GM19035 (cell line): ENCODE measurements around the gene UCP3.
"Not testable (repeated sequence)": the region's sequence is repeated elsewhere in the genome, so short reads cannot be mapped to it uniquely, and the experiment has no call there.

Experiments
- ATAC-seq: cut with Tn5 transposase; IDR thresholded peaks from one replicate; pipeline ENCODE4 v1.9.1; 2021; ENCODE audit not compliant: unreplicated experiment

UCP3 gene

DNA sequence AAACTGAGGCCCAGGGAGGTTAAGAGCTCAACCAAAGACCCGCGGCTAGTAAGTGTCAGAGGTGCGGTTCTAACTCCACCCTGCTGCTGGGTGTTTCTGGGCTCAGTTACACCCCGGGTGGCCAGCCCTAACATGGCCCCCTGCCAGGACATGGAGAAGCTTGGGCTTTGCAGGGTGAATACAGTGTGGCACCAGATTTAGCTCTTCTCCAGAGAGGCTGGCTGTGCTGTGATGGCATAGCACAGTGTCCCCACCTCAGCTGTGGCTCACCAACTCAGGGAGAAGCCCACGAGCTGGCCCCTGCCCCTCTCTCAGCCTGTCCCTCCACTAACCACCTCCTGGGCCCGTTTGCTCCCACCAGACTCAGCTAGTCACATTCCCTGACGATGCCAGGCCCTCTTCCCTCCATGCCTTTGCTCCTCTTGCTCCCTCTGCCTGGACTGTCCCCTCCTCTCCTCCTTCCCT lies 7.0 kb downstream of the UCP3 start:
- ATAC-seq, result no peak

DNA sequence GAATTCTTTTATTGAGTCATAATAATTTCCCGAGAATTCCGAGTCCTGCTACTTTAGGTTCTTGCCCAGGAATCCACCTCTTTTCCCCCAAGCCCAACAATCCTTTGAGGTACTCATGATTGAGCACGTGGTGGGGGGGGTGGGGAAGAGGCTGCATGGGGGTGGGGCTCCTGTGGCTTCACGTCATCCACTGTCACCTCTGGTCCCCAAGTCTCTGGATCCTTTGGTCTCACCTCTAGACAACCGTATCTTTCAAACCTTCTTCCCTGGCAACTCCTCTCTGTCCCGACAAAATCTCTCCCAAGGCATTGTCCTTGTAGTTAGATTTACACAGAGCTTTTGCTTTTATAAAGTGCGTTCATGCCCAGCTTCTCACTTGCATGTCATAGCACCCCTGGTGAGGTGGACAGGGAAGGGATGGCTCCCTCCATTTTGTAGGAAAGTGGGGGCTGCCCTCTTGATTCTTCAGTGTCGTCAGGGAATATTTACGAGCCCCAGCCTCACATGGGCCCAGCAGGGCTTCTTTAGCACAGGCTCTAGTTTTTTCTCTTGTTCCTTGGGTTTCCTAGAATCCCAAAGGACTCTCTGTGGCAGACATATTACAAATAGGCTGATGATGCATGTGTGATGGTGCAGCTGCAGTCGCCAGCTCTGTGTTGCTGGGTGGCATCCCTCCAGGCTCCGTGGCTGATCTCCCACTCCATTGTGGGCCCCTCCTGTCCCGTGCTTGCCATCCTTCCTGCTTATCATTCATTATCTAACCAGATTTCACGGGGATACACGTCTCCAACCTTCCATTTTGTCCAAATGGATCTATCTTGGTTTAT lies 8.4 kb downstream of the UCP3 start:
- ATAC-seq, result no peak

DNA sequence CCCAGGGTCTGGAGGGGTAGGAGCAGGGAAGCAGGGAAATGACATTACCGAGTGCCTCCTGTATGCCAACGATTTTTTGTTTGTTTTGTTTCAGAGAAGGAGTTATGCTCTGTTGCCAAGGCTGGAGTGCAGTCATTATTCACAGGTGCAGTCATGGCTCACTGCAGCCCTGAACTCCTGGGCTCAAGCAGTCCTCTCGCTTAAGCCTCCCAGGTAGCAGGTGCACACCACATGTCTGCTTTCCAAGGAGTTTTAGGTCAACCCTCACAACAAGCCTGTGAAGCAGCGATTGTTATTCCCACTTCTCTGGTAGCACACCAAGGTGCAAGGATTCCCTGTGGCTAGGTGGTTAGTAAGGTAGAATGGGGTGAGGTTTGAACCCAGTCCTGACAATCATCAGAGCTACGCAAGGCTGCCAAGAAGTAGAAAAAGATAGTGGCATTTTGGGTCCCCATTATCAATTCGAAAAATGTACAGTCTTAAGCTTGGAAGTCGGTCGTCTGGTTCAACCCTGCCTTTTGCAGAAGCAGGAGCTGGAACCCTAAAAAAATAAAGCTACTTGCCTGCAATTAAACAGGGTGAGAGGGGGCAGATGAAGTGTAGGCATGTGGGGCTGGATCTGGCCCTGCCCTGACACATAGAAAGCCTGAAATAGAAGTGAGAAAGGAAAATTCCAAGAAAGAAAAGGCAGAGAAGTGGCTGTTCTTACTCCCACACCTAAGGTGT lies 9.1 kb downstream of the UCP3 start:
- no peak for ATAC-seq

DNA sequence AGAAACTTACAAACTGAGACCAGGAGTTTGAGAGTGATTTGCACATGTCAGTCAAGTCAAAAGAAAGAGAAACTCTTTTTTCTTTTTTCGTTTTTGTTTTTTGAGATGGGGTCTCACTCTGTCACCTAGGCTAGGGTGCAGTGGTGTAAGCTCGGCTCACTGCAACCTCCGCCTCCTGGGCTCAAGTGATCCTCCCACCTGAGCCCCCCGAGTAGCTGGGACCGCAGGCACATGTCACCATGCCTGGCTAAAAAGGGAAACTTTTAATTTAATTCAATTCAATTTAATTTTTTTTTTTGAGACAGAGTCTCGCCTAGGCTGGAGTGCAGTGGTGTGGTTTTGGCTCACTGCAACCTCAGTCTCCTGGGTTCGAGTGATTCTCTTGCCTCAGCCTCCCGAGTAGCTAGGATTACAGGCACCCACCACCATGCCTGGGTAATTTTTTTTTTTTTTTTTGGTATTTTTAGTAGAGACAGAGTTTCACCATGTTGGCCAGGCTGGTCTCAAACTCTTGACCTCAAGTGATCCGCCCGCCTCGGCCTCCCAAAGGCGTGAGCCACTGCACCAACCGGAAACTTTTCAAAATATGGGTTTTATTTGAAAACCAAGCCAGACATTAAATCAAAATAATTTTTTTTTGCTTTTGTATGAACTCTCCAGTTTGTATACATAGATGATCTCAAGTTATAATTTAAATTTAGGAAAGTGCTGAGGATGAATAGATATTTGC lies 9.9 kb downstream of the UCP3 start:
- no peak for ATAC-seq

DNA sequence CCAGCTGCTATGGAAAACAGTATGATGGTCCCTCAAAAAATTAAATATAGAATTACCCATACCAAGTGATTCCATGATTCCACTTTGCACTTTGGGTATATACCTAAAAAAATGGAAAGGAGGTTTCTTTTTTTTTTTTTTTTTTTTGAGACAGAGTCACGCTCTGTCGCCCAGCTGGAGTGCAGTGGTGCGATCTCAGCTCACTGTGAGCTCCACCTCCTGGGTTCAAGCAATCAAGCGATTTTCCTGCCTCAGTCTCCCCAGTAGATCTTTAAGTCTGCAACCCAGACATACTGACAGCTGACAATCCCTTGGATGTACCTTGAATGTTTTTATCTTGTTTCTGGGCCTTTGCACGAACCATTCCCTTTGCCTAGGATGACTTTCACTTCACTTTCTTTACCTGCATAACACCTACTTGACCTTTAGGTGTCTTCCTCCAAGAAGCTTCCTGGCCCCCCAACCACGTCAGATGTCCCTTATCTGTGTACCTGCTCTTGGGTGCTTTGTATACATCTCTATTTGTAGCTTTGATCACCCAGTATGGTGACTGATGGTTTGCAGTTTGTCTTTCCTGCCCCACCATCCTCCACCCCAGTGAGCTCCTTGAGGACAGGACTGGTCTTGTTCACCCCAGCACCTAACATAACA lies 11.6 kb downstream of the UCP3 start:
- no peak for ATAC-seq

DNA sequence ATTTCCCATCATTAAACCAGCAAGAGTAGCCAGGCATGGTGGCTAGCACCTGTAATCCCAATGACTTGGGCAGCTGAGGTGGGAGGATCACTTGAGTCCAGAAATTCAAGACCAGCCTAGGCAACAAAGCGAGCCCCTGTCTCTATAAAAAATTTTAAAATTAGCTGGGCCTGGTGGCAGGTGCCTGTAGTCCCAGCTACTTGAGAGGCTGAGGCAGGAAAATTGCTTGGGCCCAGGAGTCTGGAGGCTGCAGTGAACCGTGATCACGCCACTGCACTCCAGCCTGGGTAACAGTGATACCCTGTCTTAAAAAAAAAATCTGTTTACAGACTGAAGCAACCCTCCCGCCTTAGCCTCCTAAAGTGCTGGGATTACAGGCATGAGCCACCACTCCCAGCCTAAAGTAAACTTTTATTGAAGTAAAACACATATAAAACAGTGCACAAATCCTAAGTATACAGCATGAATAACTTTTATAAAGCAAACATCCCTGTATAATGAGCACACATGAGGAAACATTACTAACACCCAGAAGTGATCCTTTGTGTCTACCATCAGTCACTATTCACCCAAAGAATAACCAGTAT lies 12.6 kb downstream of the UCP3 start:
- ATAC-seq, result no peak

DNA sequence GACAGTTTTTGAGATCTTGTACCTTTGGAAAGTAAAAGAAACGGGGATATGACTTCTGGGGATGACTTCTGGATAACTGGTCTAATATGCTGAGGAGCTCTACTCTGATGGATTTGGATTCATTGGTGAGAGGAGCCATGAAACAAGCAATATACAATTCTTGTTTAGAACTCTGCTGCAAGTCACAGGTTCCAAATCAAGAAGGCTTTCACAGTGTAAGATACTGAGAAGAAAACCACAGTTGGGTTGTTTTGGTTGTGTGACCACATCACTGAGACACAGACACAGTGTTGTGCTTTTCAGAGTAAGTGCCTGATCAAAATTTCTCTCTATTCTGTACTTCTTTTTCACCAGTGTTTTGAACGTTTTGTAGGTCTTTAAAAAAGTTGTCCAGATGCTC lies 13.2 kb downstream of the UCP3 start:
- ATAC-seq, result peak; percentile 43

DNA sequence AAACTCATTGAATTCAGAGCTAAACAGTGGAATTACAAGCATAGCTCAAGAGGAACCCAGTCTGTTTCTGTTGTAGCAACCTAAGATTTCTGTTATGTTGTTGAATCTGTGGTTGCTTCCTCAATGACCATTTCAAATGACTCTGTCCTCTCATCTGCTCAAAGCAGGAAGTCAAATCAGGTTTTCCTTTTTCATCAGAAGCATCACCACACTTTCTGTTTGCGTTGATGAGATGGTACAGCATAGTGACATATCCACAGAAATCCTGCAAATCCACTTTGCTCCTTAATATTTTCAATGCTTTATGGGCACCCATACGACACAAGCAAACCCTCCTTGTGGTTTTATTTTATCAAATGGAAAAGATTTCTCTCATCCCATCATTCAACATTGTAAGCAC lies 13.6 kb downstream of the UCP3 start:
- ATAC-seq, result peak; percentile 54

DNA sequence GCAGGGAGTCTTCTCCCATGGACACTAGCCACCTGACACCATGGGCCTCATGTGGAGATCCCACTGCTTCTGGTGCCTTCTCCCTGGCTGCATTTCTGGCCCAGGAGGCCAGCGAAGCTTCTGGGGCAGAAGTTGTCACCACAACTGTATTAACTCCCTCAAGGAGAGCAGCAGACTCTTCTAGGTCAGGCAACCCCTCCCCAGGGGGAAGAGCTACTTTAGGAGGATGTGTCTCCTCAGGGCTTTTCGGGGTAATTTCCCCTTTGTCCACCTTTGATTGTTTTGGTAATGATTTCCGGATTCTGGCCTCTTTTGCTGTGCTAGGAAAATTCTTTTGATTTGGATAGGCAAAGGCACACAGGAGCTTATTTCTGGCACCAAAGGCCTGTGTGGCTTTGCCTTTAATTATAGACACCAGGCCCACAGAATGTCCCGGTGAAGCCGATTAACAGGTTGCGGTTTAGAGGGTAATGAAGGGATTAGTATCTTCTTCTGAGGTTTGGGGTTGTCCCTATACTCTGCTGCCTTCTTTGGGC lies 17.3 kb downstream of the UCP3 start:
- ATAC-seq, result no peak

DNA sequence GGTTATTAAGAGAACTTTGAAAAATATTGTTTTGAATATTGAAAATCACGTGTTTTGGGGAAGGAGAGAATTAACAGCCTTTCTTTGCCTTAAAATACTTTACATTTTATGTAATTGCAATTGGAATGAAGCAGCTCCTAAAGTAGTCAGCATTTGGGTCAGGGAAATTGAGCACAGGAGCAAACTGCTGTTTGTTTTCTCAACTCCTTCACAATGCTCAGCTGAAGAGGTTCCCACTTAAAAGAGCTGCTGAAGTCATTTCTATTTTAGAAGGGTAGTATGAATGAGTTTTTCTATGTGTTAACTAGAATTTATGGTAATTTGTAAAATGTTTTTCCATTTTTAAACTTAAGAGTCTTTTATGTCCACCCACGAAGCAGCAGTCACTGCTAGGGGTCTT lies 18.2 kb downstream of the UCP3 start:
- no peak for ATAC-seq

DNA sequence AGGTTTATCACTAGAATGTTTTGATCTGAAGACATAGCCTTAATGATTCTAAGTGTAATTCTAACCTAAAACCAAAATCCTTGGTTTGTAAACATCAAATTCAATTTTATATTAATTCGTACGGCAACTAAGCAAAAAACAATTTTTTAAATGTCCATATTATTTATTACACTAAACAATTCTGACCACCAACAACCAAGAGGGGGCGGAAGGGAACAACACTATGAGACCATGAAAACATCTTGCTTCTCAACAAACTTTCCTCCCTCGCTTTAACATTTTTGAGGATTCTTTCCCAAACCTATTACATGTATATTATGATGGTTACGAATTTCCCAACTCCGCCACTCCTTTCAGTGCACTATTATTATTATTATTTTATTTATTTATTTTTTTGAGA lies 19.7 kb downstream of the UCP3 start:
- no peak for ATAC-seq

DNA sequence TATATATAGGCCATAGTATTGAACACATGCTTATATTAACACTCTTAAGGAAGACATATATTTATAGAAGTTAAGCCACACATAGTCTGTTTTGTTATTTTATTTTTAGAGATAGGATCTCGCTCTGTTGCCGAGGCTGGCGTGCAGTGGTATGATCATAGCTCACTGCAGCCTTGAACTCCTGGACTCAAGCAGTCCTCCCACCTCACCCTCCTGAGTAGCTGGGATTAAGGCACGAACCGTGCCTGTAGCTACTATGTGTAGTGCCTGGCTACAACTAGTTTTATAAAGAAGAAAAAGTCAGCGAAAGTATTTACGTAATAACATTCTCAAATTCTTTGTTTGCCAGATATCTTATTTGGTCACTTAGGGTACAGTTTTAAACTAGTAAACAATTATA lies 20.7 kb downstream of the UCP3 start:
- no peak for ATAC-seq

DNA sequence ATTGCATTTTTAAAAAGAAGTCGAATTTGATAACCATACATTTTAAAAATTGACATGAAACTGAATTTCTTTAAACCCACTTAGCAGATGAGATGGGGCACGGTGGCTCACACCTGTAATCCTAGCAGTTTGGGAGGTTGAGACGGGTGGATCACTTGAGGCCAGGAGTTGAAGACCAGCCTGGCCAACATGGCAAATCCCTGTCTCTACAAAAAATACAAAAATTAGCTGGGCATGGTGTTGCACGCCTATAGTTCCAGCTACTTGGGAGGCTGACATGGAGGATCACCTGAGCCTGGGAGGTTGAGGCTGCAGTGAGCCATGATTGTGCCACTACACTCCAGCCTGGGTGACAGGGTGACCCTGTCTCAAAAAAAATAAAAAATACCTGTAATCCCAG lies 23.2 kb downstream of the UCP3 start:
- not testable (repeated sequence) for ATAC-seq

DNA sequence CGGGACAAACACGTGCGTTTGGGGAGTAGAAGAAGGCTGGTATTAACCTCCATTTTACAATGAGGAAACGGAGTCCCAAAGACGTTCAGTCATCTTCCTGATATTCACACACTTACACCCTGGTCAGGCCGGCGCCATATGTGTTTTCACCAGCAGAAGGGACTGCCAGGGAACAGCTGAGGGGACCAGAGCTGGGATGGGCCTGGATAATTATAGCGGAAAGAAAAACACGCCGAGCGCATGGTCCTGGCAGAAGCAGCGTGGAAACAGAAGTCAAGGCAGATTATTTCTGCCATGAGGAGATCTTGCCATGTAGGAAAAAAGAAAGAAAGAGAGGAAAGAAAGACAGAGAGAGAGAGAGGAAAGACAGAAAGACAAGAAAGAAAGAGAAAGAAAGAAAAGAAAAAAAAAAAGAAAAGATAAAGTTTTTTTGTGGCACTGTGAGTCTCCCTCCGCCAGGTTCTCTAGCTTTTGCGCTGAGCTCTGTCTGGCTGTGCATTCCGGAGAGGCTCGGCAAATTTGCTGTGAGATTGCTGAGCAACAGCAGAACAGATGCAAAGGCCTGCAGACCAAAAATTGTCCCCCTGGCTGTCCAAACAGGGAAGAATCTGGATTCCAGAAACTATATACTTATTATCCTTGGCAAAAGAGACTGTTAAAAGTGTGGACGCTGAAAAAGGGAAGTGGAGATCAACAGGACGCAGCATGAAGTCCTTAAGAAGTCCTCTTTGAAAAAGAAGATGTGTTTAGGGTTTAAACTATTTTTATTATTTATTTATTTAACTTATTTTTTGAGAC lies 24.9 kb downstream of the UCP3 start:
- no peak for ATAC-seq

DNA sequence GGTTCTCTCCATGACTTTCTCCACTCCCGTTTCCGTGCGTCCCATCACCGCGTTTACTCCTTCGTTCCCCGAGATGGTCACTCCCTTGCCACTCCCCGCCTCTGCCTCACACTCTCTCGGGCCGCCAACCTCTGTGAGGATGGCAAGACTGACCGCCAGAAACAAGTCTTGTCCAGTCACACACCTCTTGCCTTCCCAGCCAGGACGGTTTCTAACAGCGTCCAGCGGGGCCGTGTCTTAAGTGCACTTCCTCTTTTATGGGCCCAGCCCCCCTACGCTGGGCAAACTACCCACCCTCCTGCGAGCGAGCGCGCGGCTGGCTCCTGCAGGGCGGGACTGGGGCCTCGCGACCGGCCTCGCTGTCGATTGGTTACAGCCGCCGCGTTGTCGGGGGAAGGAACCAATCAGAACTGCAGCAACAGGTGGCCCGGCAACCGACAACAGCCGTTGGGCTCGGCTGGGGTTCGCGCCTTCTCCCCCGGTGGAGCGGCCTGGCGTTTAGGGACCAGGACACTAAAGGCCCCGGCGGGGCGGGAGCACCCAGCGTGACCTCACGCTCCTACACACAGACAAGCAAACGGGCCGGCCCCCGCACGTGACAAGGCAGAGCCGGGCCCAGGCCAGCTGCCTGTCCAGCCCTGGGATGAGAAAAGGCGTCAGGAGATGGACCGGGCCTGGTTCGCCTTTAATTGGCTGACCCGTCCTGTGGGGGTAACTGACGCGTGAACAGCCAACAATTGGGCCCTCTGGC lies 25.7 kb downstream of the UCP3 start:
- ATAC-seq, result peak; percentile 81

DNA sequence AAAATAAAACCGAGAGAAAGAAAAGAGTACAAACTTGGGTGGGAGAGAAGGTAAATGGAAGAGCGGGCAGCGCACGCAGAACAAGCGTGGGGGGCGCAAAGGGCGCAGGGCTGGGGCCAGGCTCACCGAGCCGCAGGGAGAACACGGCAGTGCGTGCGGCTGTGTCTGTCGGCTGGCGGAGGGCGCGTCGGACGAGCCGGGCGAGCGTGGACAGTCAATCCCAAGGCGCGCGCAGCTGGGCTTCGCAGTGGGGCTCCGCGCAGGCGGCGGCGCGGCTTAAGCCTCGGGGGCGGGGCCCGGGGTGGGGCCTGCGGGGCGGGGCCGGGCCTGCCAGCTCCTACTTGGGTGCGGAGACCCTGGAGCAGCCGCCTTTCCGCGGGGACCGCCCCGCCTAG lies 26.3 kb downstream of the UCP3 start, which contains the start of gene UCP2:
Gene UCP2 (minus strand): TSS at position 249 of the 395 bp plus-strand sequence. CDS start 4,465 bp downstream, outside the sequence.
- ATAC-seq, result peak; percentile 57

DNA sequence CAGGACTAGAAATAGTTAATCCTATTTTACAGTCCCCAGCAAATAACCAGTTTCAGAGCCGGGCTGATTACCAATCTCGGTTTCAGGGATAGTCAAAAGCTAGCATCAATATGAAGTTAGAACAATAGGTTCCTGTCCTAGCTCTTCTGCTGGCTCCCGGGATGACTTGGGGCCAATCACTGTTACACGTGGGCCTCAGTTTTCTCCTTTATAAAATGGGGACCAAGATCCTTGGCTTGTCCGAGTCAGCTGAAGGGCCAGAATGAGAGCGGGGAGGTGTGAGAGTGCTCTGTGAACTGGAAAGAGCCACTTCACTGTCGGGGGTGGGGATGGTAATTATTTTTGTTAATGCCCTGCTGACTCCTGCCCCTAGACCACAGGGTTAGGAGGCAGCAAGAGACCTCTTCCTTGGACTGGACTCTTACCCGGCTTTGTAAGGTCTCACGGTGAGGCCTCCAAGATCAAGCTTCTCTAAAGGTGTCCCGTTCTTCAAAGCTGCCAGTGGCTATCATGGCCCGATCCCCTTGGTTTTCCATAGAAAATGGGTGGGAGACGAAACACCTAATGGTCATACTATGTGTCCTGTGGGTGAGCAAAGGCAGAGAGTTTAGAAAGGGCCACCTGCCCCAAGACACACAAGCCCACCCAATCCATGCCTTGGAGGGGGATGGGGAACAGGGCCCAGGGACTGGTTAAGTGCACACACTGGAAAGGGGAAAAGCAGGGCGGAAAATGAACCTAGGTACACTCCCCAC lies 27.7 kb downstream of the UCP3 start:
- no peak for ATAC-seq
